Neuronal stem cell (in vitro differentiated cells): Measurements from ENCODE around the gene SULT1C4.

Source experiments
- DNase-seq: peaks from one replicate; pipeline ENCODE4 v3.0.0-alpha.2; 2013; ENCODE audit warnings: low spot score
- H2AFZ ChIP-seq: one replicate; pipeline ENCODE4 v1.6.1; 2013; ENCODE audit warnings: mild to moderate bottlenecking, low read length, inconsistent platforms
- H2AK5ac ChIP-seq: 2 replicates; pipeline ENCODE4 v1.6.1; 2013; ENCODE audit warnings: low read depth, mild to moderate bottlenecking, inconsistent platforms, low read length, moderate library complexity, mixed read lengths
- H2BK120ac ChIP-seq: 2 replicates; pipeline ENCODE4 v1.6.1; 2013; ENCODE audit warnings: low read depth, mild to moderate bottlenecking, inconsistent platforms, low read length, moderate library complexity, mixed read lengths
- H2BK12ac ChIP-seq: one replicate; pipeline ENCODE4 v1.6.1; 2013; ENCODE audit warnings: low read length, inconsistent platforms
- H2BK15ac ChIP-seq: 2 replicates; pipeline ENCODE4 v1.6.1; 2013; ENCODE audit warnings: mild to moderate bottlenecking, low read length, inconsistent platforms, mixed read lengths
- H2BK5ac ChIP-seq: one replicate; pipeline ENCODE4 v1.6.1; 2013; ENCODE audit warnings: inconsistent platforms, mild to moderate bottlenecking, low read length, moderate library complexity
- H3K14ac ChIP-seq: one replicate; pipeline ENCODE4 v1.6.1; 2013; ENCODE audit warnings: low read length, inconsistent platforms
- H3K18ac ChIP-seq: 2 replicates; pipeline ENCODE4 v1.6.1; 2013; ENCODE audit warnings: low read length, inconsistent platforms
- H3K23ac ChIP-seq: 2 replicates; pipeline ENCODE4 v1.6.1; 2013; ENCODE audit warnings: low read depth, mild to moderate bottlenecking, mixed read lengths, low read length, inconsistent platforms; ENCODE audit not compliant: poor library complexity
- H3K27ac ChIP-seq: replicated peaks from 3 replicates; pipeline ENCODE4 v1.5.1; 2013; ENCODE audit warnings: low read length, inconsistent platforms
- H3K27me3 ChIP-seq, 3 experiments: 2 replicates each; pipeline ENCODE4 v1.6.1; 2013; ENCODE audit warnings: low read length in 3 of 3, mild to moderate bottlenecking in 2 of 3, inconsistent platforms in 1 of 3, low read depth in 1 of 3, mixed read lengths in 1 of 3, moderate library complexity in 1 of 3; ENCODE audit not compliant: control insufficient read depth in 3 of 3, insufficient read depth in 3 of 3
- H3K36me3 ChIP-seq, 2 donors: replicated peaks in 1 of 2; 2 replicates each; pipeline ENCODE4 v1.6.1; 2013; ENCODE audit warnings: low read length in 2 of 2; ENCODE audit not compliant: control insufficient read depth in 2 of 2, insufficient read depth in 2 of 2
- H3K4ac ChIP-seq: 2 replicates; pipeline ENCODE4 v1.6.1; 2013; ENCODE audit warnings: inconsistent platforms, mild to moderate bottlenecking, low read length, moderate library complexity
- H3K4me1 ChIP-seq, 2 donors: 1 replicate in 1 of 2; 2 replicates in 1 of 2; pipeline ENCODE4 v1.6.1; 2013; ENCODE audit warnings: low read length in 2 of 2, low read depth in 1 of 2; ENCODE audit not compliant: control insufficient read depth in 2 of 2, insufficient read depth in 1 of 2
- H3K4me2 ChIP-seq: one replicate; pipeline ENCODE4 v1.6.1; 2013; ENCODE audit warnings: mild to moderate bottlenecking, low read length, inconsistent platforms; ENCODE audit not compliant: insufficient read depth, poor library complexity, severe bottlenecking
- H3K4me3 ChIP-seq, 2 donors: 2 replicates each; pipeline ENCODE4 v1.5.1; 2013; ENCODE audit warnings: low read length in 2 of 2, mild to moderate bottlenecking in 2 of 2, inconsistent platforms in 1 of 2, moderate library complexity in 1 of 2
- H3K79me1 ChIP-seq: one replicate; pipeline ENCODE4 v1.6.1; 2013; ENCODE audit warnings: low read depth, mild to moderate bottlenecking, inconsistent platforms, low read length, moderate library complexity
- H3K9ac ChIP-seq: one replicate; pipeline ENCODE4 v1.6.1; 2013; ENCODE audit warnings: mild to moderate bottlenecking, low read depth, low read length, inconsistent platforms; ENCODE audit not compliant: poor library complexity
- H3K9me3 ChIP-seq, 2 donors: replicated peaks in 1 of 2; 2 replicates each; pipeline versions ENCODE3 to v1.6.1; 2013; ENCODE audit warnings: low read length in 2 of 2, mild to moderate bottlenecking in 2 of 2, inconsistent platforms in 1 of 2, low read depth in 1 of 2, mixed read lengths in 1 of 2, moderate library complexity in 1 of 2; ENCODE audit not compliant: control insufficient read depth in 2 of 2, insufficient read depth in 1 of 2
- H4K8ac ChIP-seq: one replicate; pipeline ENCODE4 v1.6.1; 2013; ENCODE audit warnings: low read depth, mild to moderate bottlenecking, inconsistent platforms, low read length, moderate library complexity
- H4K91ac ChIP-seq: one replicate; pipeline ENCODE4 v1.6.1; 2013; ENCODE audit warnings: low read length, low read depth, mild to moderate bottlenecking, inconsistent platforms; ENCODE audit not compliant: poor library complexity
- WGBS, 2 donors: extraction: QIAGEN DNeasy Blood & Tissue Kit; methylation state at CpG; one replicate each; pipeline ENCODE4 v1.1.7; 2013; ENCODE audit warnings: missing lambda C conversion rate in 2 of 2, mixed read lengths in 1 of 2; ENCODE audit not compliant: insufficient read length in 2 of 2, insufficient replicate concordance in 1 of 2; ENCODE audit errors: extremely low coverage in 2 of 2; 5-methylcytosine and 5-hydroxymethylcytosine counted together

Gene SULT1C4

DNA sequence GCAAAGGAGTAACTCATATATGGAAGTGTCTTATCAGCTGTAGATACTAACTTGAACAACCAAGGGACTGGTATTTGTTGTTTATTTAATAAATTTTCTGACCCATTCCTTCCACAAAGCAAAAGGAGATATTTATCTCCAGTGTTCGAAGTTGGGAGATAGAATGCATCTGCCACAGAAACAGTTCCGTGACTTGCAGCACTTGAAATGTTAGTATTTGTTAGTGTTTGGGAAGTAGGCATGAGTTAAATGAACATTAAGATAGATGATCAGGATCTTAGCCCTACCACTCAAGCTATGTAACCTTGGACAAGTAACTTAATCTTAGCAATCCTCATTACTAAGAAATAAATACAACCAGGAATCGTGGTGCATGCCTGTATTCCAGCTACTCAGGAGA, 12.1 kb upstream of the SULT1C4 start:
- DNase-seq, result no peak
- H3K27me3 ChIP-seq, result peaks cover 0 to 6% (median 0%) of the 10 kb centered on the region in 3 experiments
- H4K8ac ChIP-seq, result no peak overlapping the region
- H3K4me3 ChIP-seq, result no peak overlapping the region
- WGBS, 2 donors, result no CpG with 5 or more reads among the region's 3 CpGs
- no peak overlapping the region for H2BK5ac ChIP-seq
- no peak overlapping the region for H2BK12ac ChIP-seq
- H3K23ac ChIP-seq, result no peak overlapping the region
- H2AFZ ChIP-seq, result no peak overlapping the region
- no peak overlapping the region for H3K9ac ChIP-seq
- no peak overlapping the region for H3K4me2 ChIP-seq
- H3K14ac ChIP-seq, result no peak overlapping the region
- H3K9me3 ChIP-seq, result peaks cover 0 to 10% of the 10 kb centered on the region in 2 donors
- H3K4ac ChIP-seq, result no peak overlapping the region
- no peaks in the 10 kb centered on the region for H3K36me3 ChIP-seq
- no peak overlapping the region for H2BK120ac ChIP-seq
- H4K91ac ChIP-seq, result no peak overlapping the region
- H3K79me1 ChIP-seq, result no peaks in the 10 kb centered on the region
- no peak overlapping the region for H3K18ac ChIP-seq
- peaks cover 0 to 1% of the 10 kb centered on the region in 2 donors for H3K4me1 ChIP-seq
- no peak overlapping the region for H3K27ac ChIP-seq
- no peak overlapping the region for H2AK5ac ChIP-seq
- H2BK15ac ChIP-seq, result no peak overlapping the region

DNA sequence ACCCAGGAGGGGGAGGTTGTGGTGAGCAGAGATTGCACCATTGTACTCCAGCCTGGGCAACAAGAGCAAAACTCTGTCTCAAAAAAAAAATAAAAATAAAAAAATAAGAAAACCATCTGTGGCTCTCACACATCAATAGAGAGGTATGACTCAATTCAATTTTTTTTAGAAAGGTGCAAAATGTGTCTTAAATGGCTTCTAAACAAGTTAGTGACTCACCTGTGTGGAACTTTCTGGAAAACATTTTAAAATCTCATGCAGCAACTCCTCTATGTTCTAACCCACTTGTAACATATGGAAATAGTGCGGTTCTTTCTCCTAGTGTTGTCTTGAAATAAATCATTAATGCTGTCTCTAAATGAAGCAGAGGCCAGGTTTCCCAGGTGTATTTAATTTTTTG, 10.7 kb upstream of the SULT1C4 start:
- peaks cover 0 to 1% of the 10 kb centered on the region in 2 donors for H3K4me1 ChIP-seq
- H3K4me2 ChIP-seq, result no peak overlapping the region
- no peak overlapping the region for H2AFZ ChIP-seq
- no peak overlapping the region for H3K14ac ChIP-seq
- no peak overlapping the region for H3K27ac ChIP-seq
- no peak overlapping the region for H3K23ac ChIP-seq
- peaks cover 0 to 10% of the 10 kb centered on the region in 2 donors for H3K9me3 ChIP-seq
- H3K79me1 ChIP-seq, result no peaks in the 10 kb centered on the region
- DNase-seq, result no peak
- WGBS, 2 donors, result no CpG with 5 or more reads among the region's 1 CpG
- H2BK5ac ChIP-seq, result no peak overlapping the region
- H2BK120ac ChIP-seq, result no peak overlapping the region
- no peak overlapping the region for H3K18ac ChIP-seq
- H2AK5ac ChIP-seq, result no peak overlapping the region
- no peaks in the 10 kb centered on the region for H3K36me3 ChIP-seq
- H3K27me3 ChIP-seq, result no peaks in the 10 kb centered on the region
- no peak overlapping the region for H3K4me3 ChIP-seq
- H3K4ac ChIP-seq, result no peak overlapping the region
- H4K8ac ChIP-seq, result no peak overlapping the region
- H2BK12ac ChIP-seq, result no peak overlapping the region
- no peak overlapping the region for H2BK15ac ChIP-seq
- no peak overlapping the region for H4K91ac ChIP-seq
- no peak overlapping the region for H3K9ac ChIP-seq

DNA sequence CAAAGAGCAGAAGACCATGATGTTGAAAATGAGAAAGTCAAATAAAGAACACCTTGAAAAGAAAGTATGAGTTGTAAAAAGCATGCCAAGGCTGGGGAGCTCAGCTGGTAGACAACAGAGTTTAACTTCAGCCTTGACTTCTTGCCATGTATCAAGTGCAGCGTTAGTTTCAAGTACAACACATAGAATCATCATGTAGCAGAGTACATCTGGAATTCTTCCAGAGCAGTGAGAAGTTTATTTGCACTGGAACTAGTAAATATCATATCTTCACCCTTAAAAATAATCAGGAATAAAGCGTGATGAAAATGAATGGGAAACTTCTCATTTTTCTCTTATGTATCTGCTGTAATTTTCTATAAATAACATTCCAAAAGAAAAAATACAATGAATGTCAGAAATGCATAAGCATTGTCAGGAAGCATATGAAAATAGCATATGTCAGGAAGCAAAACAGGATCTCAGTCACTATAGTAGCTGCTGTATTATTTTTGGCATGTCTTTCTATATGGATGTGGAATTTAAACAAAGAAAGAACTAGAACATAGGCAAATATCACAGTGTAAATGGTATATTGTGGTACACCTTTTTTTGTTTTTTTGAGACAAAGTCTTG, 10.1 kb upstream of the SULT1C4 start:
- H2BK5ac ChIP-seq, result no peak overlapping the region
- H3K9me3 ChIP-seq, result peaks cover 0 to 10% of the 10 kb centered on the region in 2 donors
- no peak overlapping the region for H3K27ac ChIP-seq
- WGBS, 2 donors, result no CpG with 5 or more reads among the region's 2 CpGs
- H3K18ac ChIP-seq, result no peak overlapping the region
- H3K4me3 ChIP-seq, result no peak overlapping the region
- no peak overlapping the region for H3K9ac ChIP-seq
- no peak overlapping the region for H3K4me2 ChIP-seq
- no peak overlapping the region for H2AFZ ChIP-seq
- H4K91ac ChIP-seq, result no peak overlapping the region
- H3K4ac ChIP-seq, result no peak overlapping the region
- H3K27me3 ChIP-seq, result no peaks in the 10 kb centered on the region
- H2BK12ac ChIP-seq, result no peak overlapping the region
- no peaks in the 10 kb centered on the region for H3K79me1 ChIP-seq
- no peak overlapping the region for H3K14ac ChIP-seq
- no peak overlapping the region for H2AK5ac ChIP-seq
- no peak overlapping the region for H2BK15ac ChIP-seq
- H2BK120ac ChIP-seq, result no peak overlapping the region
- no peaks in the 10 kb centered on the region for H3K36me3 ChIP-seq
- H3K23ac ChIP-seq, result no peak overlapping the region
- H3K4me1 ChIP-seq, result peaks cover 0 to 1% of the 10 kb centered on the region in 2 donors
- no peak overlapping the region for H4K8ac ChIP-seq
- no peak for DNase-seq

DNA sequence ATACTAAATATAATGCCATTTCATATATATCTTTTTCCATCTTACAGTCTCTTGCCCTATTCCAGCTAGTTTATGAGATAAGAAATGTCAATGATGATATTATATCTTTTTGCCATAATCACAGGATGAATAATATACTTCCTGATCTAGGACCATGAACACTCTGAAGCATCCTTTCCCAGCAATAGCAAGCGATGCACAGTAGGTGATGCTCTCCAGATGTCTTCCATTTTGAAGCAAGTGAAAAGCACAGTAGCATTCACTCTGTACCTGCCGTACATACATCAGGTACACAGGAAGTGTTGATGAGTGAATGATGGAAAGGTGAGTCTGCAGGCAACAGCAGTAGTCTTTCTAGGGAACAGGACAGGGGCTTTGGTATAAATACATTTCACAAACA, 8.6 kb upstream of the SULT1C4 start:
- Histone ChIP-seq H4K91ac (no peak overlapping the region), H4K8ac (no peak overlapping the region), H2BK120ac (no peak overlapping the region), H2BK15ac (no peak overlapping the region), H3K14ac (no peak overlapping the region), H3K27ac (no peak overlapping the region), H3K4ac (no peak overlapping the region), H2BK12ac (no peak overlapping the region), H3K18ac (no peak overlapping the region), H3K23ac (no peak overlapping the region), H2AK5ac (no peak overlapping the region), H3K27me3 (no peaks in the 10 kb centered on the region), H3K79me1 (no peaks in the 10 kb centered on the region), H3K4me2 (no peak overlapping the region), H2AFZ (no peak overlapping the region), H3K4me1 (no peaks in the 10 kb centered on the region), H3K36me3 (no peaks in the 10 kb centered on the region), H3K9me3 (peaks cover 0 to 10% of the 10 kb centered on the region in 2 donors), H3K4me3 (no peak overlapping the region), H2BK5ac (no peak overlapping the region), H3K9ac (no peak overlapping the region)
- no CpG with 5 or more reads among the region's 2 CpGs for WGBS, 2 donors
- DNase-seq, result no peak
